Activated CD8-positive, alpha-beta memory T cell treated with anti-CD3 and anti-CD28 coated beads for 48 hours (primary cell): ENCODE results near the gene DPRX.
"Not testable (repeated sequence)": the region's sequence is repeated elsewhere in the genome, so short reads cannot be mapped to it uniquely, and the experiment has no call there.

Source experiments
- DNase-seq, 3 experiments: peaks; one replicate each; pipeline ENCODE4 v3.0.0-alpha.2; 2020; ENCODE audit warnings: low read depth in 2 of 3, low spot score in 2 of 3

DPRX gene

DNA sequence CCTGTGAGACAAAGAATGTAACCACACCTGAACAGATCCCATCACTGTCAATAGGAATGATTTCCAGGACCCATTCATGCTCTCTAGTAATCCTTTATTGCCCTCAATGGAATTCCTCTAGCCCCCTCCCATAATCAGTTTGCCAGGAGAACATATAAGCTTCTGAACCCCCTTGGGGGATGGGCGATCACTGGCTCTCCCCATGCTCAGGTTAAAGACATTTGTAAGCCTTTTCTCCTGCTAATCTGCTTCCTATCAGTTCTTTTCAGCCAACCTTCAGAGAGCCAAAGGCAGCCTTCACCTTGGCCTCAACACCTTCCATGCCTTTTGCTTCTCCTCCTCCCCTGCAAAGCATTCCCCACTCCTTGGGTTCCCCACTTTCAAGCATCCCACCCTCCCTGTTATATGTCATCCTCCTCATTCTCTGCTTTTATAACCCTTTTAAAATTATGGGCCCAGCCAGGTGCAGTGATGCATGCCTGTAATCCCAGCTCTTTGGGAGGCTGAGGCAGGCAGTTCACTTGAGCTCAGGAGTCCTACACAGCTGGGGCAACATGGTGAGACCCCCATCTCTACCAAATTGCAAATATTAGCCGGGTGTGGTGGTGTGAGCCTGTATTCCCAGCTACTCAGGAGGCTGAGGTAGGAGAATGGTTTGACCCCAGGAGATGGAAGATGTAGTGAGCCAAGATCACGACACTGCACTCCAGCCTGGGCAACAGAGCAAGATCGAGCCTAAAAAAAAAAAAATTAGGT, 12.4 kb downstream of the DPRX start:
- no peak for DNase-seq

DNA sequence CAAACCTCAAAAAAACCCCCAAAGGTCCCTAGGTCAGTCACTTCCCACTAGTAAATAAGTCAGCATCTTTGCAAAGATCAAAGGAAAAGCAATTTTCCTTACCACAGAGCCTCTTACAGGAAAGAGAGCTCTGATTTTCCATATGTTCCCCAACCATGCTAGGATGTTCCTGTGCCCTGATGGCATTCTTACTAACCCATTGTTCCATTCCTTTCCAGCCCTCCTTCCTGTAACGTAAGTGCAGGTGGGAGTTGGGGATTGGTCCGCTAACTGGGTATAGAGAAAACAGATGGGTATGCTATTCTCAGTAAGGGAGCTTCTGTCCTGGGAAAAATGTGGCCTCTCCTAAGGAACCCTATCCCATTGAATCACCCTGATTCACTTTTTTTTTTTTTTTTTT, 14.3 kb downstream of the DPRX start:
- DNase-seq, result no peak

DNA sequence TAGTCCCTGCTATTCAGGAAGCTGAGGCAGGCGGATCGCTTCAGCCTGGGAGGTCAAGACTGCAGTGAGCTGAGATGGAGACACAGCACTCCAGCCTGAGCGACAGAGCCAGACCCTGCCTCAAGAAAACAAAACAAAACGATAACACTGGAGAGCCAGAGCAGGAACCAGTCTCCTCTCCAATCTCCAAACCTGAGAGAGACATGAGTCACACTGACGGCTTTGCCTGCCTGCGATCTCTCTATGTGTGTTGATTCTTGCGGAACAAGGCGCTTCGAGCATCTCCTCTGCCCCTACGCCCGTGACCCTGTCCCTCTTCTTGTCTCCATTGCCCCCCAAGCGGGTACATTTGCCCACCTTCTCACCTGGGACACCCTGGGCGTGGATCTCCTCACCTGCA, 15.6 kb downstream of the DPRX start:
- DNase-seq, result no peak

DNA sequence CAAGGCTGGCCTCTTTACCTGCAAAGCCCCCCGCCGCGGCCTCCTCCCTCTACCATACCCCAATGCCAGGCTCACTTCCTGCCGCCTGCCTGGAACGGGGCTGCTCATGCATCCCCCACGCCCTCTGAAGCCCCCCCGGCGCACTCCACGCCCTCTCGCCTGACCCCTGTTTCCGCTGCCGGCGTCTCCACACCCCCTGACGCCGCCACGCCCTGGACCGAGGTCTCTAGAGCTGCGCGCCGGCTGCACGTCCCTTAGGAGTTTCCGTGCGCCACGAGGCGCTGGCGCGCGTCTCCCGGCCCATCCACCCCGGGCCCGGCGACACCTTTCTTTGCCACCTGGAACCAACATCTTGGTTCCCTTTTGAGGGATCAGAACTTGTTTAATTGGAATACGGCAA, 16.0 kb downstream of the DPRX start:
- no peak for DNase-seq

DNA sequence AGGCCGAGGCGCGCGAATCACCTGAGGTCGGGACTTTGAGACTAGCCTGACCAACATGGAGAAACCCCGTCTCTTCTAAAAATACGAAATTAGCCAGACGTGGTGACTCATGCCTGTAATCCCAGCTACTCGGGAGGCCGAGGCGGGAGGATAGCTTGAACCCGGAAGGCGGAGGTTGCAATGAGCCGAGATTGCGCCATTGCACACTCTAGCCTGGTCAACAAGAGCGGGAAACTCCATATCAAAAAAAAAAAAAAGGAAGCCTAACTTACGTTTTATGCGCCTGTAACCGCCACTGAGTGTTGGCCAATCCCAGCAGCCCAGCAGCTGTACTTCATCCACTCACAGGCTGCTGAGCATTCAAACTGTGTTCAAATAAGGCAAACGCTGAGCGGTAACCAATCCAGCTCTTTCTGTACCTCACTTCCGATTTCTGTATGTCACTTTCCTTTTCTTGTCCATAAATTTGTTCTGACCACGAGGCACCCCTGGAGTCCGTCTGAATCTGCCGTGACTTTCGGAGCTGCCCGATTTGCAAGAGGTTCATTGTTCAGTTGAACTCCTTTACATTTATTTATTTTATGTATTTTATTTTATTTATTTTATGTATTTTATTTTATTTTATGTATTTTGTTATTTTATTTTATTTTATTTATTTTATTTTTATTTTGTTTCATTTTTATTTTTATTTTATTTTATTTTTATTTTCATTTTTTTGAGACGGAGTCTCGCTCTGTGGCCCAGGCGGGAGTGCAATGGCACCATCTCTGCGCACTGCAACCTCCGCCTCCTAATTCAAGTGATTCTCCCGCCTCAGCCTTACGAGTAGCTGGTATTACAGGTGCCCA, 18.2 kb downstream of the DPRX start:
- no peak for DNase-seq

DNA sequence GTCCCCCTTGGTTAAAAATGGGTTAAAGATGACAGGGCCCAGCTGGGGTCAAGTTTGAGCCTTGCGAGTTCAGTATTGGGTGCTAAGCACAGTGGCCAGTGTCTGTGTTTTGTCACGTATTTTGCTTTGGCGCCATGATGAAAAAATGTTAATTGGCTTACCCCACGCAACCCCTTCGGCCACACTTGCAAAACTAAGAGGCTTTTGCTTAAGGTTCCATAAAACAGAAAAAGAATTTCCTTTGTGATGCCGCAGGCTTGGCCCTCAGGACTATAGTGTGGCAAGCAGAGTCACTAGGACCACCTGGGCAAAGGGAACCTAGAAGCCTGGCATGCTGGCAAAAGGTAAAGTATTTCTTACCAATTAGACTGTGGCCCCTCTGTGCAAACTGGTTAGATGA, 20.7 kb downstream of the DPRX start:
- no peak for DNase-seq

DNA sequence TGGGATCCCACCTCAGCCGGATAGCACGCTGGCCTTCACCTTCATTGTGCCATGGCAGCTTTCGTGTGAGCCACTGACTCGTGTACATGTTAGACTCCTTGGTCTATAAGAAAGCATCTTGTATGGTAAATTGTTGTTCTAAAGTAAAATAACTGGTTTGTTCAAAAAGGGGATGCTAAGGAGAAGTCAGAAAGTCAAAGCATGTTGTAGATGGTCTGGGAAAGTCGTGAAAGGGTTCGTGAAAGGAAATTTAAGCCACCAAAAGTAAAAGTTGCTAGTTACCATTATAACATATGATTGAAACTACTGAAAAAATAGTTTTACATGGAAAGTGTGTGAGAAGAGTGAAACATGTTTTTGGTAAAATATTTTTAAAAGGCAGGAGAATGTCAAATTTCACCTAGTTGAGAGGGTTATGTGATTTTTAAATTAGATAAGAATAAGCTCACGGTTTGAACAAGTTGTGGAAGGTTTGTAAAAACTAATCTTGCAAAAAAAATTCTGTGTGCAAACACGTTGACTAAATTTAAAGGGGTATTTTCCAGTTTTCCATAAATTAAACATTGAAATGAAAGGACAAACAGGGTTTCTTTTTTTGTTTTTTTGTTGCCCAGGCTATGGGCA, 23.4 kb downstream of the DPRX start:
- DNase-seq, result no peak

DNA sequence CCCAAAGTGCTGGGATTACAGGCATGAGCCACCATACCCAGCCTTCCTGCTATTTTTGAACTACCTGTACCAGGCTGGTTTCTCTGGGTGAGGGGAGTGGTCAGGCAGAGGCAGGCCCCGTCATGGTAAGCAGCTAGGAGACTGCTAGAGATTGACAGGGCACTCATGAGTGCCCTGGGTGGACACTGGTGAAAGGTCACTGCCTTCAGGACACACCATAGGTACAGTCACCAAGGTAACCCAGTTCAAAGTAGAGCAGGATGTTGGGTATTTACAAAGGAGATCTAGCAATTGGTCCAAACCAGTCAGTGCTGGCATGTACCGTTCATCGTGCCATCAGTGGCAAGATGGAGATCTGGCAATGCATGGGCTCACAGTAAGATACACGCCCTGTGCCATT, 25.5 kb downstream of the DPRX start:
- DNase-seq, result no peak

DNA sequence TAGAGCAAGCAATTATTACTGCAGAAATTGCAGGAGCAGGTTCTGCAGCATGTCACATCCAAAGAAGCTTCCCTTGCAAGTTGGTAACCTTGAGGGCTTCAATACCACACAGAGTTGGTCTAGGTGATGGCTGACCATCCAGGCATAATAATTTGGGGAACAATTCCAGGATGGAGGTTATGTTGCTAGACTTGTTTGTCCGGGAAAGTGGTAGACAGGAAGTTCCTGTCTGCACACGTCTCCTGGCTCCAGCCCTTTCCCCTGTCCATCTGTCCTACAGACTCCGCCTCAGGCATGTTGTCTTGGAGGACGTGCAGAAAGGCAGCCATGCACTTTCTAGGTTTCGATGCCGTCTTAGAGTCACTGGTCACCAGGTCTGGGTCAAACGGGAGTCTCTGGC, 26.0 kb downstream of the DPRX start:
- no peak for DNase-seq

DNA sequence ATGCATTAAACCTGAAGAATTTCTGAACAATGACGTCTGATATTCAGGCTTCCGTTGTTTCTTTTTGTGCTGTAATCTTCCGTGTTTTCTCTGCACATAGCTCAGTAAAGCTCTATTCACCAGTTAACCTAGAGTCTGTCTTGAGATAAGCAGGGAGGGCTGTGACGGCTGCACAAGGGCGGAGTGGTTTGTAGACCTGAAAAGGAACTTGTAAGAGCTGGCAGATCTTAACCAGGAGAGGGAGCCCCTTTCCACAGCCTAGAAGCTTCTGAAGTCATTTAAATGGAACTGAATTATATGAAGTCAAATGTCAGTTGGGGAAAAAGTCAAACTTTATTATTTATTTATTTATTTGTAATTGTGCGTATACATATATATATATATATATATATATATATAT, 27.5 kb downstream of the DPRX start:
- no peak for DNase-seq

DNA sequence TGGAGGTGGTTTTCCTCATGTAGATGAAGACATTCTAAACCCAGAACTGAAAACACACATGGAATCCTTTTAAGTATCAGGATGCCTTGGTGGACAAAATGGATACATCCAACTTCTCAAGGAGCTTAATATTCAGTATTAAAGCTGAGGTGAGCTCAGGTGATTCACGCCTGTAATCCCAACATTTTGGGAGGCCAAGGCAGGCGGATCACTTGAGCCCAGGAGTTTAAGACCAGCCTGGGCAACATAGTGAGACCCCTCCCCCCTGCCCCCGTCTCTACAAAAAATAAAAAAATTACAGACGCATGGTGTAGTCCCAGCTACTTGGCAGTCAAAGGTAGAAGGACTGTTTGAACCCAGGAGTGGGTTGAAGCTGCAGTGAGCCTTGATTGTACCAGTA, 28.8 kb downstream of the DPRX start:
- no peak for DNase-seq

DNA sequence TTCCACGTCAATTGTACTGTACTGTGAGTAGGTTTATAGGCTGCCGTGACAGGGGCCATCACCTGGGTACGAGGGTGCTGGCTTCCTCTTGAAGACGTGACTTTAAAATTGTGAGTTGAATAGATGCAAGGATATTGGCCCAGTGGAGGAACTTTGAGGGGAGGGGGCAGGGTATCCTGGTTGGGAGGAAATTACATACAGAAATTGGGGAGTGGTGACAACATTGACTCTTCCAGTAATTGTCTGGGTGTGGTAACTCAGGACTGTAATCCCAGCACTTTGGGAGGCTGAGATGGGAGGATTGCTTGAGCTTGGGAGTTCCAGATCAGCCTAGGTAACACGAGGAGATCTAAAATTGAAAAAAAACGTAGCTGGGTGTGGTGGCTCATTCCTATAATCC, 30.4 kb downstream of the DPRX start:
- DNase-seq, result no peak

DNA sequence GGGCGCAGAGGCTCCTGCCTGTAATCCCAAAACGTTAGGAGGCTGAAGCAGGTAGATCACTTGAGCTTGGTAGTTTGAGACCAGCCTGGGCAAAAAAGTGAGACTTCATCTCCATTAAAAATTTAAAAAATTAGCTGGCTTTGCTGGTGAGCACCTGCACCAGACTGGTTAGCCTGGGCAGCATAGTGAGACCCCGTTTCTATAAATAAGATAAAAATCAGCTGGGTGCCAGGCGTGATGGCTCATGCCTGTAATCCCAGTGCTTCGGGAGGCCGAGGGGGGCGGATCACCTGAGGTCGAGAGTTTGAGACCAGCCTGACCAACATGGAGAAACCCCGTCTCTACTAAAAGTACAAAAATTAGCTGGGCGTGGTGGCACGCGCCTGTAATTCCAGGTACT, 32.4 kb downstream of the DPRX start:
- no peak for DNase-seq

DNA sequence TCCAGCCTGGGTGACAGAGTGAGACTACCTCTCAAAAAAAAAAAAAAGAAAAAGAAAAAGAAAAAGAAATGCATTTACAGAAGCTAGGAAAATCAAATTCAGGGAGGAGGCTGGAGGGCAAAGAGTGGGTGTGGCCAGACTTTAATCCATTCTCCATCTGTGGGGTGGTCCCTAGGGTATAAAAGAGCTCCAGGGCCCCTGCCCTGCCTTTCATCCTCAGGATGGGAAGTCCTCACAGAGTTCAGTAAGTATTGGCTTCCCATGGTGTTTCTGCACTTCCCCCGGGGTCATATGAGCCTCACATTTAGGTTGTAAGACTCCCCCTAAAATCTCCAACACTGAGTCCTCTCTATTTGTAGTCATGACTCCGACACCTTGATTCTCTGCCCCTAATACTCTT, 33.0 kb downstream of the DPRX start:
- DNase-seq, result no peak

DNA sequence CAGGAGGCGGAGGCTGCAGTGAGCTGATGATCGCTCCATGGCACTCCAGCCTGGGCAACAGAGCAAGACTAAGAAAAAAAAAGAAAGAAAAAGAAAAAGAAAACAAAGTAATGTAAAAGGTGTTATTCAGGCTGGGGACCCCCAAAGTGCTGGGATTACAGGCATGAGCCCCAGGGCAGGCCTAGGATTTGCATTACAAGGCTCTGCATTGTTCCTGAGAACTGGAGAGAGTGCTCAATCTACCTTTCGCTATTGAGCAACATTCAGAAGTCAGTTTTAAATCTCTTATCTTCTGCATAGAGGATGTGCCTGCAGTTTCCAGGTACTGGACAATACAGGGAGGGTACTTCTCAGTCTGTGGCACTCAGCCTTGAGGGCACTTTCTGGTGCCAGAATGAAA, 34.5 kb downstream of the DPRX start:
- DNase-seq, result not testable (repeated sequence)

DNA sequence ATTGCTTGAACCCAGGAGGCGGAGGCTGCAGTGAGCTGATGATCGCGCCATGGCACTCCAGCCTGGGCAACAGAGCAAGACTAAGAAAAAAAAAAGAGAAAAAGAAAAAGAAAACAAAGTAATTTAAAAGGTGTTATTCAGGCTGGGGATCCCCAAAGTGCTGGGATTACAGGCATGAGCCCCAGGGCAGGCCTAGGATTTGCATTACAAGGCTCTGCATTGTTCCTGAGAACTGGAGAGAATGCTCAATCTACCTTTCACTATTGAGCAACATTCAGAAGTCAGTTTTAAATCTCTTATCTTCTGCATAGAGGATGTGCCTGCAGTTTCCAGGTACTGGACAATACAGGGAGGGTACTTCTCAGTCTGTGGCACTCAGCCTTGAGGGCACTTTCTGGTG, 37.0 kb downstream of the DPRX start:
- DNase-seq, result not testable (repeated sequence)

DNA sequence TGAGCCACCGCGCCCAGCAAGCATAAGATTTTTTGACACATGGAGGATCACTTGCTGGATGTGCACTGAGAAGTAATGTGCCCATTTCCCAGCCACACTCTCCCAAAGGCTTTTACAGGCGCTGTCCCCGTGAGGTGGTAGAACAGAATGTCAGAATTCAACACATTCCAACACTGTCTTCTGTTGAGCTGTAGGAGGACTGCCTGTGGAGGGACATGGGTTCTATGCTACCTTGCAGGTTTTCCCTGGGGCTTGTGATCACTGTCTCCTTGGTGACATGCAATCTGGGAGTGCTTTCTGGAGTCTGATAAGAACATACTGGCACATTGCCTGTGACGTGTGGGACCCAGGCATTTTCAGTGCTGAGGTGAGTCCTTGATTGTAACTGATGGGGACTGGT, 38.5 kb downstream of the DPRX start:
- DNase-seq, result no peak

DNA sequence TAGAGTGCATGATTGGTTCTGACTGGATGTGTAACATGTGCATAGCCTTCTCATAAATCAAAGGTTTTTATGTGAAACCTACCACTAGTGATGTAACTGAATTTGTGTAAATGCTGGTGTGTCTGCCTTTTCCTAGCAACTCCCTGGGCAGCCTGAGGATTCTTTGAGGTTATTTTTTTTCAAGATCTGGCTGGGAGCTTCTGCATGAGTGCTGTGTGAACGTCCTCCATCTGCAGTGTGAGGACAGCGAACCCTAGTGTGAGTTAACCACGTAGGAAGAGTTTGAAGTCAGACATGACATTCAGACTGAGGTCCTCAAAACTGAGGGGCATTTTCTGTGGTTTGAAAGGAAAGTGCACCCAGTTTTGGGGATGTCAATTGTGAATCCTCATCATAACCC, 39.9 kb downstream of the DPRX start:
- no peak for DNase-seq
